Upper lobe of left lung (tissue), 4 donors: Measurements from ENCODE around the gene CHCHD3.

Source experiments
- POLR2A ChIP-seq, 4 donors: fragments of 450-650 bp; IDR thresholded peaks; one replicate each; pipeline ENCODE4 v1.5.1; 2016 to 2017; ENCODE audit warnings: antibody characterized with exemption in 4 of 4, mild to moderate bottlenecking in 2 of 4
- POLR2AphosphoS5 ChIP-seq, 2 donors: sonication (generic); formaldehyde crosslinking; IDR thresholded peaks; one replicate each; pipeline ENCODE4 v1.5.1; 2017; ENCODE audit warnings: antibody characterized with exemption in 2 of 2

GRCh38 chr7:133039614-133040013 lies 42.3 kb downstream of the CHCHD3 start:
- no peak for TF ChIP-seq POLR2A (IDR thresholded peaks at IDR 0.05)
- TF ChIP-seq POLR2AphosphoS5 (IDR thresholded peaks at IDR 0.05): no peak
